Measurements from ENCODE around the gene CYP8B1.

DNA sequence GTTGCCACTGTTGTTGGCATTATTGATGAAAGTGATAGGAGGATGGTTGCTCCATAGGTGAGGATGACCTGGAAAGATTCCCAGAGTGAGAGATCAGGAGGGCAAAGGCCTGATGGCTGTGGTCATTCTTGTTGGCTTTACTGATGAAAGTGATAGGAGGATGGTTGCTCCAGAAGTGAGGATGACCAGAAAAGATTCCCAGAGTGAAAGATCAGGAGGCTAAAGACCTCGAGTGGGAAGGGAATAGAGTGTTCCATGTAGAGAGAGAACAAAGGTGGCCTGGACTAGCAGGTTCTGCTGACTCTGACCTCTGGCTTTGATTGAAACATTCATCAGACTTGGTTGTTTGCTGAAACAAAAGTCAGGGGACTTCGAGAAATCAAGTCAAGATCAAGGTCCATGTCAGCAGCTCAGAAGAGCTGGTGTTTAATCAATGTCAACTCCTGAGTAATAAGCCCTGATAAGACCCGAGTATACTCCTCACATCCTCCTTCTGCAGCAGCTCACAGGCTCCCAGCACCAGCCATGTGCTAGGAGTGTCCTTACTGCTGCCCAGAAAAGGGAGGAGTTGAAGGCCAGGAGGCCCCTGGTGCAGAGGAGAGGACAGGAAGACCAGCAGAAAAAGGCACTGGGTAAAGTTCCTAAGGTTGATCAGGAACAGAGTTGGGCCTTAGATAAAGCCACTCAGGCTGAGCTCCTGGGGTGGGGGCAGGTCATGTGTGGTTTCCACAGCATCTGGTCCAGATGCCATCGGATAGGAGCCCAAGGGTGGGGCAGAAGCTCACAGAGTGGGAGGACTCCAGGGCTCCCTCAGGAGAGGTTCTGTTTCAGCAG lies 19.9 kb downstream of the CYP8B1 start:
- TF ChIP-seq POLR2A (IDR thresholded peaks at IDR 0.05; ENCODE audit: borderline replicate concordance, extremely low read depth, insufficient read depth, insufficient read length) (no peak), YY1 (IDR thresholded peaks at IDR 0.05; ENCODE audit: extremely low read depth, insufficient replicate concordance, low read depth, low read length) (no peak), CTCF (IDR thresholded peaks at IDR 0.05 in 2 of 3, conservative IDR thresholded peaks at IDR 0.05 in 1 of 3; ENCODE audit: borderline replicate concordance in 1 of 3, insufficient read depth in 1 of 3, low read depth in 2 of 3, low read length in 2 of 3) (no peak), CEBPB (IDR thresholded peaks at IDR 0.05; ENCODE audit: low read depth) (no peak), SRF (IDR thresholded peaks at IDR 0.05; ENCODE audit: low read depth) (no peak), JUND (IDR thresholded peaks at IDR 0.05) (no peak), EZH2phosphoT487 (IDR thresholded peaks at IDR 0.05; ENCODE audit: borderline replicate concordance) (no peak), MAX (IDR thresholded peaks at IDR 0.05) (no peak)

Data from HCT116 (cell line).